Suprapubic skin (tissue), 3 donors: Measurements from ENCODE around the gene MCOLN2.
A peak's percentile ranks its signal among the peaks of the same experiment; 100 is the strongest.

Experiments
- EP300 ChIP-seq: sonication (generic); formaldehyde crosslinking; IDR thresholded peaks from one replicate; pipeline ENCODE4 v1.6.1; 2017; ENCODE audit warnings: antibody characterized with exemption
- POLR2A ChIP-seq, 2 donors: fragments of 450-650 bp; IDR thresholded peaks; one replicate each; pipeline ENCODE4 v1.6.1; 2017; ENCODE audit warnings: antibody characterized with exemption in 2 of 2, mild to moderate bottlenecking in 2 of 2, moderate library complexity in 2 of 2
- TF ChIP-seq, protein P1 (sequence below), 2 donors: fragments of 200-600 bp in 1 of 2; fragments of 450-650 bp in 1 of 2; sonication (generic) in 1 of 2; IDR thresholded peaks; one replicate each; pipeline ENCODE4 v1.5.1; 2016 to 2019; ENCODE audit warnings: antibody characterized with exemption in 2 of 2, mild to moderate bottlenecking in 1 of 2, moderate library complexity in 1 of 2

DNA sequence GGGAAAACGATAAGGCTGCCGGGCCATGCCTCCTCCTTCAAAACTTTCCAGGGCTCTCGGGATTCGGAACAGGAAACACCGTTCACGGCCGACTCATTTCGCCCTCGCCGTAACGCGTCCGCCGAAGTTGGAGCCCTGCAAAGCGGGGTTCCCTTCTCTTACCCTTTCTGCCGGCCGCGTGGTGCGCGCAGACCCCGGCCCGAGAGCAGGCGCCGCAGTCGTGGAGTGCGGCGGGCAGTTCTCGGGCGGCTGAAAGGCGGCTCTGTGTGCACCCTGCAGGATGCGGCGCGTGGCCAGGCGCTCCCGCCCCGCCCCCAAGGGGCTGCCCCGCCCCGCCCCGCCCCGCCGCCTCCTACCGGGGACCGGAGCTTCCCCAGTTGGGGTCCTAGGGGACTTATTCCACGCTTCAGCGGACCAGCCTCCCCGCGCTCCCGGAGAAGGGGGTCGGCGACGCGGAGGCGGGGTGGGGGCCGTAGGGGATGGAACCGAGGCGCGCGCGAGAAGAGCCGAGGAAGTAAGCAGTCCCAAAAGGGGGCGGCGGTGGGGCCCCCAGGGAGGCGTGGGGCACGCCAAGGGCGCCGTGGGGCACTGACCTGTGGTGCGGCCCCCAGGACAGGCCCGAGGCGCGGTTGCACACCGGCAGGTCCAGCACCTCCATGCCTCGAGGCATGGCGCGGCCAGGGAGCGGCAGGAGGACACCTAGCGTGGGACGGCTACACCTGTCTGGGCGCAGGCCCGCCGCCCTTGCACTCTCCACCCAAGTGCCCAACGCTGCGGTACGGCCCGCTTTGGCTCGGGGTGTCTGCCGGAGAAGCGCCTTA lies at the start of gene MCOLN2:
- TF ChIP-seq, protein P1, sequence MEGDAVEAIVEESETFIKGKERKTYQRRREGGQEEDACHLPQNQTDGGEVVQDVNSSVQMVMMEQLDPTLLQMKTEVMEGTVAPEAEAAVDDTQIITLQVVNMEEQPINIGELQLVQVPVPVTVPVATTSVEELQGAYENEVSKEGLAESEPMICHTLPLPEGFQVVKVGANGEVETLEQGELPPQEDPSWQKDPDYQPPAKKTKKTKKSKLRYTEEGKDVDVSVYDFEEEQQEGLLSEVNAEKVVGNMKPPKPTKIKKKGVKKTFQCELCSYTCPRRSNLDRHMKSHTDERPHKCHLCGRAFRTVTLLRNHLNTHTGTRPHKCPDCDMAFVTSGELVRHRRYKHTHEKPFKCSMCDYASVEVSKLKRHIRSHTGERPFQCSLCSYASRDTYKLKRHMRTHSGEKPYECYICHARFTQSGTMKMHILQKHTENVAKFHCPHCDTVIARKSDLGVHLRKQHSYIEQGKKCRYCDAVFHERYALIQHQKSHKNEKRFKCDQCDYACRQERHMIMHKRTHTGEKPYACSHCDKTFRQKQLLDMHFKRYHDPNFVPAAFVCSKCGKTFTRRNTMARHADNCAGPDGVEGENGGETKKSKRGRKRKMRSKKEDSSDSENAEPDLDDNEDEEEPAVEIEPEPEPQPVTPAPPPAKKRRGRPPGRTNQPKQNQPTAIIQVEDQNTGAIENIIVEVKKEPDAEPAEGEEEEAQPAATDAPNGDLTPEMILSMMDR (IDR thresholded peaks at IDR 0.05), result peak in 1 of 2 donors; percentile 11
- TF ChIP-seq POLR2A (IDR thresholded peaks at IDR 0.05), result no peak
- no peak for TF ChIP-seq EP300
